ENCODE results near the gene MYOZ3. TPM values are rescaled to one million over a fixed set of nuclear protein-coding genes. Genes with fewer than 3 reads are reported as not detected.

MYOZ3 gene
- not detected in 2 replicates for total RNA-seq (2014; rRNA removed; shearing (Covaris generic))

GRCh38 chr5:150661086-150661485 lies at the start of gene MYOZ3:
Gene MYOZ3 (plus strand): TSS chr5:150661251. CDS start chr5:150662942, 1,691 bp downstream.

GRCh38 chr5:150640311-150641005 lies 20.6 kb upstream of the MYOZ3 start, which contains the start of gene SYNPO:
Gene SYNPO (plus strand): TSS chr5:150640660. CDS start chr5:150648276, 7,616 bp downstream.

GRCh38 chr5:150700594-150701377 lies 39.7 kb downstream of the MYOZ3 start, which contains the start of gene RBM22:
Gene RBM22 (minus strand): TSS chr5:150701062. CDS start chr5:150700985, 77 bp downstream.

Other genes starting within 250 kb of the MYOZ3 start
- 1,665 and 1,791 TPM in 2 replicates for gene CD74, start 248.3 kb upstream of the MYOZ3 start, total RNA-seq (2014; rRNA removed; shearing (Covaris generic))
- 3,988 and 4,239 TPM in 2 replicates for gene RPS14, start 211.5 kb upstream of the MYOZ3 start, total RNA-seq (2014; rRNA removed; shearing (Covaris generic))
- 14.9 and 28.7 TPM in 2 replicates for gene NDST1, start 153.1 kb upstream of the MYOZ3 start, total RNA-seq (2014; rRNA removed; shearing (Covaris generic))
- gene SYNPO, start 20.6 kb upstream of the MYOZ3 start, total RNA-seq (2014; rRNA removed; shearing (Covaris generic)) = 4.1 and 4.7 TPM in 2 replicates
- gene RBM22, start 39.8 kb downstream of the MYOZ3 start, total RNA-seq (2014; rRNA removed; shearing (Covaris generic)) = 43.1 and 47.6 TPM in 2 replicates
- 34.5 and 39.9 TPM in 2 replicates for gene DCTN4, start 97.8 kb downstream of the MYOZ3 start, total RNA-seq (2014; rRNA removed; shearing (Covaris generic))
- 2.9 and 5.3 TPM in 2 replicates for gene SMIM3, start 117.5 kb downstream of the MYOZ3 start, total RNA-seq (2014; rRNA removed; shearing (Covaris generic))
- not detected in 2 replicates for gene IRGM, start 185.3 kb downstream of the MYOZ3 start, total RNA-seq (2014; rRNA removed; shearing (Covaris generic))
- gene ZNF300, start 243.7 kb downstream of the MYOZ3 start, total RNA-seq (2014; rRNA removed; shearing (Covaris generic)) = 20.0 and 20.8 TPM in 2 replicates

Data from A375 (cell line).